ENCODE data around the gene LASP1NB.

The LASP1NB gene

GRCh38 chr17:38917259-38917658 lies 8.2 kb upstream of the LASP1NB start:
- Histone ChIP-seq H2BK120ac (ENCODE audit: low read depth, low read length) (no peak overlapping the region), H2AFZ (replicated peaks; ENCODE audit: low read length, poor library complexity) (no peak overlapping the region), H3K9me1 (ENCODE audit: insufficient read depth, low read length) (peaks cover 15% of the 10 kb centered on the region; the same call in 1 of the 2 replicates), H3K56ac (ENCODE audit: extremely low read depth, insufficient read depth, low read length) (no peak overlapping the region), H4K8ac (ENCODE audit: low read depth in 2 of 2, low read length in 2 of 2) (no peak overlapping the region), H2BK20ac (ENCODE audit: low read depth, low read length) (no peak overlapping the region), H2BK5ac (ENCODE audit: low read depth, low read length, poor library complexity, severe bottlenecking) (no peak overlapping the region), H2AK9ac (replicated peaks; ENCODE audit: low read depth, low read length, poor library complexity) (no peak overlapping the region), H3K9ac (ENCODE audit: low read depth, low read length) (no peak overlapping the region), H3K18ac (ENCODE audit: low read depth, low read length) (no peak overlapping the region), H3K27ac (ENCODE audit: insufficient read depth, low read length) (no peak overlapping the region), H3K79me1 (ENCODE audit: low read depth in 1 of 2, low read length in 2 of 2) (peaks cover 47 to 94% of the 10 kb centered on the region in 2 experiments; a peak in 3 of 4 replicates), H3K36me3 (ENCODE audit: control insufficient read depth, insufficient read depth, low read length) (peaks cover 80% of the 10 kb centered on the region), H3K4me3 (ENCODE audit: insufficient read depth, low read depth, low read length) (no peak overlapping the region), H3K4me1 (ENCODE audit: control insufficient read depth, insufficient read depth, low read length) (peaks cover 10% of the 10 kb centered on the region; the same call in 1 of the 2 replicates), H4K91ac (ENCODE audit: insufficient read depth, low read depth, low read length) (no peak overlapping the region), H3K14ac (replicated peaks; ENCODE audit: low read depth, low read length) (no peak overlapping the region), H3K4me2 (ENCODE audit: low read depth, low read length) (no peak overlapping the region), H3K23ac (ENCODE audit: low read depth, low read length) (peak overlapping the region; percentile 53; the same call in 1 of the 2 replicates), H2BK15ac (ENCODE audit: low read depth, low read length) (no peak overlapping the region), H4K5ac (ENCODE audit: low read depth, low read length) (no peak overlapping the region), H3K27me3 (ENCODE audit: control insufficient read depth, insufficient read depth, low read length) (no peaks in the 10 kb centered on the region), H4K20me1 (ENCODE audit: insufficient read depth, low read length) (peaks cover 59% of the 10 kb centered on the region), H3K4ac (ENCODE audit: low read depth, low read length) (no peak overlapping the region; the same call in 1 of the 2 replicates), H2AK5ac (ENCODE audit: low read depth, low read length) (no peak overlapping the region), H3K9me3 (ENCODE audit: control insufficient read depth, insufficient read depth, low read length) (no peaks in the 10 kb centered on the region)
- no CpG with 5 or more reads among the region's 3 CpGs for WGBS, 2 experiments (ENCODE audit: extremely low coverage in 2 of 2, insufficient read length in 1 of 2)
- no peak for ATAC-seq (ENCODE audit: low read depth)
- intact Hi-C loops (cut with micrococcal nuclease) = loop anchor here (2.0 kb wide), 1 partner anchor 236 kb away; no protein-coding TSS in a partner anchor
- no peak for DNase-seq
- in situ Hi-C loops (cut with MboI; ENCODE audit: low sequenced_read_pairs) = no loop called here
- CTCF ChIA-PET = interaction anchor here (0.6 to 0.7 kb wide), 2 partner anchors 28 to 61 kb away, joined by 3 read pairs; no protein-coding TSS in a partner anchor
- dilution Hi-C loops (cut with HindIII; ENCODE audit: low sequenced_read_pairs, unreplicated experiment) = no loop called here
- POLR2A ChIA-PET (ENCODE audit: unreplicated experiment) = no interaction called here
- TF ChIP-seq ELK1 (IDR thresholded peaks at IDR 0.05; ENCODE audit: borderline replicate concordance, low read depth, low read length) (no peak), CTCF (conservative IDR thresholded peaks at IDR 0.05; ENCODE audit: low read depth, low read length) (0 out of 2 replicates have a peak, but pooled peaks have one; percentile 8), MAFK (IDR thresholded peaks at IDR 0.05; ENCODE audit: low read depth, low read length) (no peak), MXI1 (IDR thresholded peaks at IDR 0.05; ENCODE audit: borderline replicate concordance, low read depth, low read length) (no peak), USF2 (IDR thresholded peaks at IDR 0.05; ENCODE audit: low read depth, low read length) (no peak), RFX5 (IDR thresholded peaks at IDR 0.05; ENCODE audit: low read depth, low read length) (no peak), CEBPB (IDR thresholded peaks at IDR 0.05; ENCODE audit: low read depth, low read length) (no peak)
- no TSS peak for BruUV-seq (replicated peaks)

All from IMR-90 (cell line).